Breast epithelium (tissue), 3 donors: ENCODE data around the gene SHBG.

ENCODE experiments used
- POLR2A ChIP-seq: fragments of 450-650 bp; IDR thresholded peaks from one replicate; pipeline ENCODE4 v1.6.1; 2016; ENCODE audit warnings: antibody characterized with exemption, mild to moderate bottlenecking, moderate library complexity
- POLR2AphosphoS5 ChIP-seq, 3 donors: sonication (generic); formaldehyde crosslinking; IDR thresholded peaks; one replicate each; pipeline ENCODE4 v1.6.1; 2017; ENCODE audit warnings: antibody characterized with exemption in 3 of 3
- TF ChIP-seq, protein P1 (sequence below), 3 donors: fragments of 450-650 bp; IDR thresholded peaks; one replicate each; pipeline ENCODE4 v1.5.1; 2016 to 2017; ENCODE audit warnings: antibody characterized with exemption in 3 of 3, mild to moderate bottlenecking in 3 of 3, moderate library complexity in 3 of 3

DNA sequence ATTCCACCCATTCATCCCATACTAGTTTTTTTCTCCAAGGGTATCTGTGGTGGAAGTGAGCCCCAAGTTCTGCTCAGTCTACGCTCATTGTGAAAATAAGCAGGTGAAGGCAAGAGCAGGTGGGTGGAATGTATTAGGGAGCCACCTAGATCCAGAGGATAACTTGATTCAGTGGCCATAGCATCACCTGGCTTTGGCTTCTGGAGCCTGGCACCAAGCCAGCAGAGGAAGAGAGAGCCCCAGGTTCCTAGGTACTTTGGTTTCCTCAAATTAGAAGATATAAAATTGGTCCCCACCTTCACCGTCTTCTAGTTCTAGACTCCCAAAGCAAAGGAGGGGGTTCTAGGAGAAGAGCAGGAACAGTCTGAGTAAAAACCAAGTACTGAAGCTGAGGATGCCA lies 19.3 kb upstream of the SHBG start:
- TF ChIP-seq, protein P1, sequence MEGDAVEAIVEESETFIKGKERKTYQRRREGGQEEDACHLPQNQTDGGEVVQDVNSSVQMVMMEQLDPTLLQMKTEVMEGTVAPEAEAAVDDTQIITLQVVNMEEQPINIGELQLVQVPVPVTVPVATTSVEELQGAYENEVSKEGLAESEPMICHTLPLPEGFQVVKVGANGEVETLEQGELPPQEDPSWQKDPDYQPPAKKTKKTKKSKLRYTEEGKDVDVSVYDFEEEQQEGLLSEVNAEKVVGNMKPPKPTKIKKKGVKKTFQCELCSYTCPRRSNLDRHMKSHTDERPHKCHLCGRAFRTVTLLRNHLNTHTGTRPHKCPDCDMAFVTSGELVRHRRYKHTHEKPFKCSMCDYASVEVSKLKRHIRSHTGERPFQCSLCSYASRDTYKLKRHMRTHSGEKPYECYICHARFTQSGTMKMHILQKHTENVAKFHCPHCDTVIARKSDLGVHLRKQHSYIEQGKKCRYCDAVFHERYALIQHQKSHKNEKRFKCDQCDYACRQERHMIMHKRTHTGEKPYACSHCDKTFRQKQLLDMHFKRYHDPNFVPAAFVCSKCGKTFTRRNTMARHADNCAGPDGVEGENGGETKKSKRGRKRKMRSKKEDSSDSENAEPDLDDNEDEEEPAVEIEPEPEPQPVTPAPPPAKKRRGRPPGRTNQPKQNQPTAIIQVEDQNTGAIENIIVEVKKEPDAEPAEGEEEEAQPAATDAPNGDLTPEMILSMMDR (IDR thresholded peaks at IDR 0.05): no peak
- TF ChIP-seq POLR2A (no peak), POLR2AphosphoS5 (IDR thresholded peaks at IDR 0.05) (no peak)
